H1 (cell line): ENCODE measurements around the gene SOBP. TPM values are rescaled to one million over a fixed set of nuclear protein-coding genes. Genes with fewer than 3 reads are reported as not detected.

Source experiments
- CTCF ChIA-PET: fragments of 300-600 bp; sonication (Branson Sonifier 250); formaldehyde crosslinking; loops from one replicate; lab custom pipeline; 2021; ENCODE audit not compliant: partially characterized antibody; lab: Charles Lee
- POLR2A ChIA-PET: fragments of 300-600 bp; sonication (Branson Sonifier 250); formaldehyde crosslinking; loops from one replicate; lab custom pipeline; 2021; ENCODE audit warnings: inconsistent platforms; ENCODE audit not compliant: partially characterized antibody; lab: Charles Lee
- DNase-seq, 2 experiments: peaks; one replicate each; pipeline versions ENCODE4 v3.0.0 to v3.0.0-alpha.2; 2010 to 2022; ENCODE audit warnings: low spot score in 2 of 2, low read depth in 1 of 2, mixed read lengths in 1 of 2
- FAIRE-seq: peaks from 2 replicates; lab custom pipeline; 2011; peaks lifted over from hg19 to GRCh38; lab: Jason Lieb, UNC
- H2AFZ ChIP-seq: 2 replicates; pipeline ENCODE4 v1.8.1; 2012; ENCODE audit warnings: low read length, inconsistent platforms
- H2AK5ac ChIP-seq: 2 replicates; pipeline ENCODE4 v1.6.1; 2013; ENCODE audit warnings: low read depth, low read length
- H2BK120ac ChIP-seq: replicated peaks from 2 replicates; pipeline ENCODE3; 2013; ENCODE audit warnings: low read depth, low read length, inconsistent platforms
- H2BK12ac ChIP-seq: 2 replicates; pipeline ENCODE4 v1.6.1; 2013; ENCODE audit warnings: low read depth, low read length
- H2BK15ac ChIP-seq: 2 replicates; pipeline ENCODE4 v1.6.1; 2013; ENCODE audit warnings: low read length
- H2BK20ac ChIP-seq: 2 replicates; pipeline ENCODE4 v1.6.1; 2013; ENCODE audit warnings: low read length
- H2BK5ac ChIP-seq: 2 replicates; pipeline ENCODE4 v1.6.1; 2013; ENCODE audit warnings: low read depth, low read length
- H3K14ac ChIP-seq: 2 replicates; pipeline ENCODE4 v1.6.1; 2013; ENCODE audit warnings: inconsistent platforms; ENCODE audit not compliant: insufficient read length
- H3K18ac ChIP-seq: 2 replicates; pipeline ENCODE4 v1.6.1; 2013; ENCODE audit warnings: low read length; ENCODE audit errors: extremely low read depth
- H3K23ac ChIP-seq: 2 replicates; pipeline ENCODE4 v1.6.1; 2013; ENCODE audit warnings: inconsistent platforms; ENCODE audit not compliant: insufficient read length
- H3K23me2 ChIP-seq: 2 replicates; pipeline ENCODE4 v1.6.1; 2013; ENCODE audit warnings: low read depth, low read length
- H3K27ac ChIP-seq: 2 replicates; pipeline ENCODE4 v1.6.1; 2011; ENCODE audit warnings: low read depth, low read length, inconsistent platforms
- H3K27me3 ChIP-seq, 4 experiments: replicated peaks in 1 of 4; 1 replicate in 1 of 4; 2 replicates in 3 of 4; pipeline versions ENCODE4 v1.6.1 to v1.8.1; 2011 to 2013; ENCODE audit warnings: low read length in 3 of 4, mild to moderate bottlenecking in 3 of 4, inconsistent platforms in 2 of 4, mixed read lengths in 2 of 4, moderate library complexity in 1 of 4; ENCODE audit not compliant: control insufficient read depth in 3 of 4, insufficient read depth in 3 of 4; ENCODE audit errors: extremely low read depth in 1 of 4
- H3K36me3 ChIP-seq, 4 experiments: 2 replicates each; pipeline versions ENCODE4 v1.6.1 to v1.8.1; 2011 to 2013; ENCODE audit warnings: mild to moderate bottlenecking in 4 of 4, low read length in 3 of 4, moderate library complexity in 2 of 4, control low read depth in 1 of 4, inconsistent platforms in 1 of 4; ENCODE audit not compliant: insufficient read depth in 4 of 4, control insufficient read depth in 2 of 4
- H3K4ac ChIP-seq: replicated peaks from 2 replicates; pipeline ENCODE3; 2013; ENCODE audit warnings: low read length, low read depth, mixed read lengths, inconsistent platforms; ENCODE audit not compliant: insufficient read length
- H3K4me1 ChIP-seq, 4 experiments: replicated peaks in 1 of 4; 1 replicate in 1 of 4; 2 replicates in 3 of 4; pipeline versions ENCODE4 v1.6.1 to v1.8.1; 2011 to 2013; ENCODE audit warnings: low read length in 3 of 4, inconsistent platforms in 2 of 4, mixed read lengths in 1 of 4; ENCODE audit not compliant: insufficient read depth in 4 of 4, control insufficient read depth in 3 of 4
- H3K4me2 ChIP-seq, 2 experiments: 2 replicates each; pipeline versions ENCODE4 v1.6.1 to v1.8.1; 2011 to 2013; ENCODE audit warnings: low read depth in 2 of 2, low read length in 2 of 2, control low read depth in 1 of 2, inconsistent platforms in 1 of 2, mild to moderate bottlenecking in 1 of 2; ENCODE audit not compliant: insufficient read depth in 1 of 2
- H3K4me3 ChIP-seq, 4 experiments: fragments of 200-600, 300-600 bp in 1 of 4; sonication (generic), shearing (Covaris generic), sonication (Bioruptor Twin) in 1 of 4; 2 replicates each; pipeline versions ENCODE4 v1.5.1 to v1.8.1; 2011 to 2016; ENCODE audit warnings: low read length in 4 of 4, low read depth in 3 of 4, control low read depth in 2 of 4, inconsistent platforms in 2 of 4, mild to moderate bottlenecking in 2 of 4, mixed read lengths in 1 of 4, moderate library complexity in 1 of 4; ENCODE audit not compliant: insufficient read depth in 2 of 4; ENCODE audit errors: extremely low read depth in 1 of 4
- H3K56ac ChIP-seq: replicated peaks from 2 replicates; pipeline ENCODE3; 2013; ENCODE audit warnings: low read depth, mild to moderate bottlenecking, mixed read lengths, low read length, inconsistent platforms; ENCODE audit not compliant: insufficient read length
- H3K79me1 ChIP-seq: 2 replicates; pipeline ENCODE4 v1.6.1; 2013; ENCODE audit warnings: low read depth, low read length, control low read depth
- H3K79me2 ChIP-seq, 2 experiments: 2 replicates each; pipeline versions ENCODE4 v1.6.1 to v1.8.1; 2012 to 2013; ENCODE audit warnings: low read length in 2 of 2, mild to moderate bottlenecking in 2 of 2, inconsistent platforms in 1 of 2; ENCODE audit not compliant: insufficient read depth in 2 of 2, control insufficient read depth in 1 of 2
- H3K9ac ChIP-seq, 4 experiments: replicated peaks in 1 of 4; 1 replicate in 1 of 4; 2 replicates in 3 of 4; pipeline versions ENCODE4 v1.6.1 to v1.8.1; 2011 to 2013; ENCODE audit warnings: low read depth in 3 of 4, low read length in 3 of 4, control low read depth in 2 of 4, mild to moderate bottlenecking in 2 of 4, moderate library complexity in 2 of 4, inconsistent platforms in 1 of 4; ENCODE audit errors: extremely low read depth in 1 of 4
- H3K9me3 ChIP-seq, 2 experiments: 2 replicates each; pipeline versions ENCODE4 v1.6.1 to v1.8.1; 2012 to 2013; ENCODE audit warnings: mild to moderate bottlenecking in 2 of 2, moderate library complexity in 2 of 2, control low read depth in 1 of 2, inconsistent platforms in 1 of 2, low read depth in 1 of 2, low read length in 1 of 2, mixed read lengths in 1 of 2; ENCODE audit not compliant: insufficient read depth in 2 of 2
- H4K20me1 ChIP-seq, 2 experiments: replicated peaks in 1 of 2; 2 replicates each; pipeline versions ENCODE3 to v1.8.1; 2011 to 2013; ENCODE audit warnings: inconsistent platforms in 2 of 2, low read length in 2 of 2, mild to moderate bottlenecking in 1 of 2; ENCODE audit not compliant: insufficient read depth in 2 of 2, control insufficient read depth in 1 of 2
- H4K5ac ChIP-seq: 2 replicates; pipeline ENCODE4 v1.6.1; 2013; ENCODE audit warnings: low read length, low read depth, mixed read lengths, inconsistent platforms; ENCODE audit not compliant: insufficient read length
- H4K8ac ChIP-seq: 2 replicates; pipeline ENCODE4 v1.8.0; 2013; ENCODE audit warnings: mild to moderate bottlenecking, moderate library complexity, low read length, inconsistent platforms; ENCODE audit not compliant: insufficient read depth; ENCODE audit errors: extremely low read depth
- H4K91ac ChIP-seq: replicated peaks from 2 replicates; pipeline ENCODE3; 2013; ENCODE audit warnings: low read length, mixed read lengths, inconsistent platforms; ENCODE audit not compliant: insufficient read length
- ATF2 ChIP-seq: IDR thresholded peaks from 2 replicates; pipeline ENCODE4 v1.6.1; 2012; ENCODE audit warnings: low read length, inconsistent platforms
- BACH1 ChIP-seq: IDR thresholded peaks from 2 replicates; pipeline ENCODE4 v1.6.1; 2012; ENCODE audit warnings: low read length, improper control_type of control experiment
- BCL11A ChIP-seq, 2 experiments: IDR thresholded peaks; one replicate each; pipeline ENCODE4 v1.6.1; 2011; ENCODE audit warnings: low read depth in 2 of 2, low read length in 2 of 2, mild to moderate bottlenecking in 2 of 2
- CEBPB ChIP-seq: IDR thresholded peaks from 2 replicates; pipeline ENCODE4 v1.6.1; 2012; ENCODE audit warnings: low read depth, low read length
- CHD2 ChIP-seq: IDR thresholded peaks from 2 replicates; pipeline ENCODE4 v1.6.1; 2012; ENCODE audit warnings: low read length, improper control_type of control experiment
- EZH2 ChIP-seq: fragments of 200-600 bp; sonication (generic); IDR thresholded peaks from 2 replicates; pipeline ENCODE4 v1.7.1; 2012; ENCODE audit warnings: low read depth, mild to moderate bottlenecking, moderate library complexity, low read length, inconsistent platforms; ENCODE audit not compliant: severe bottlenecking
- JUND ChIP-seq: IDR thresholded peaks from 2 replicates; pipeline ENCODE4 v1.6.1; 2011; ENCODE audit warnings: mild to moderate bottlenecking, improper control_type of control experiment, low read length
- POU5F1 ChIP-seq: IDR thresholded peaks from 2 replicates; pipeline ENCODE4 v1.6.1; 2011; ENCODE audit warnings: low read depth, mild to moderate bottlenecking, low read length, moderate library complexity
- RXRA ChIP-seq: IDR thresholded peaks from 2 replicates; pipeline ENCODE4 v1.6.1; 2011; ENCODE audit warnings: low read depth, mild to moderate bottlenecking, low read length, moderate library complexity; ENCODE audit not compliant: insufficient read depth
- SIN3A ChIP-seq, 2 experiments: IDR thresholded peaks in 1 of 2; conservative IDR thresholded peaks in 1 of 2; 2 replicates each; pipeline ENCODE4 v1.6.1; 2011 to 2012; ENCODE audit warnings: low read length in 2 of 2, improper control_type of control experiment in 1 of 2, low read depth in 1 of 2, mild to moderate bottlenecking in 1 of 2
- SIX5 ChIP-seq: IDR thresholded peaks from 2 replicates; pipeline ENCODE4 v1.6.1; 2011; ENCODE audit warnings: mild to moderate bottlenecking, low read depth, low read length
- TEAD4 ChIP-seq: IDR thresholded peaks from 2 replicates; pipeline ENCODE4 v1.6.1; 2012; ENCODE audit warnings: low read depth, low read length, inconsistent platforms, mixed read lengths
- WGBS, 2 experiments: shearing (Covaris generic) in 1 of 2; methylation state at CpG; one replicate each; pipeline versions ENCODE4 v1.1.6 to v1.1.7; 2013 to 2015; ENCODE audit warnings: low lambda C conversion rate in 2 of 2, mixed read lengths in 2 of 2, inconsistent platforms in 1 of 2, low coverage in 1 of 2, missing lambda C conversion rate in 1 of 2; ENCODE audit not compliant: insufficient replicate concordance in 2 of 2, insufficient coverage in 1 of 2, insufficient read length in 1 of 2; ENCODE audit errors: extremely low coverage in 1 of 2, missing lambda C conversion rate in 1 of 2; 5-methylcytosine and 5-hydroxymethylcytosine counted together
- polyA plus RNA-seq, 7 experiments: library from polyadenylated mRNA; depleted of rRNA in 3 of 7; stranded (reverse) in 5 of 7; unstranded in 2 of 7; fragments of >200 nt in 5 of 7; fragments of 200-250 nt in 2 of 7; gene quantifications; 1 replicate in 5 of 7; 2 replicates in 1 of 7; 4 replicates in 1 of 7; pipeline versions ENCODE4 v1.2.1 to v1.2.3, GENCODE V29; 2011 to 2013; ENCODE audit warnings: missing spikeins in 2 of 7, mixed read lengths in 2 of 7
- total RNA-seq: library from RNA; stranded (reverse); fragmentation: NEBNext Ultra II Directional; extraction: Animal tissue kit (Norgen Biotek cat#: 25700); gene quantifications from 2 replicates; pipeline ENCODE4 v1.2.1, GENCODE V29; 2021
- TF ChIP-seq, protein P1 (sequence below): IDR thresholded peaks from 2 replicates; pipeline ENCODE4 v1.6.1; 2012; ENCODE audit warnings: inconsistent platforms

SOBP gene
- total and polyA plus RNA-seq, 2 of the 8 experiments (the other 6 are each of a cell fraction or from before 2014, with no cell fraction given) = 0.45 to 6.2 TPM

GRCh38 chr6:107523794-107524193 is 33.9 kb downstream of the SOBP start:
- Histone ChIP-seq H4K20me1 (no peaks in the 10 kb centered on the region), H2BK12ac (no peak overlapping the region), H3K18ac (no peak overlapping the region), H3K56ac (no peak overlapping the region), H2AK5ac (no peak overlapping the region), H3K79me2 (no peaks in the 10 kb centered on the region), H3K9me3 (no peaks in the 10 kb centered on the region), H2AFZ (no peak overlapping the region), H3K4me1 (0 out of 7 replicates have a peak, but pooled peaks cover 0 to 4% (median 0%) of the 10 kb centered on the region in 4 experiments), H2BK5ac (no peak overlapping the region), H3K79me1 (no peaks in the 10 kb centered on the region), H4K5ac (no peak overlapping the region), H3K9ac (no peak overlapping the region), H2BK15ac (no peak overlapping the region), H3K4me2 (no peak overlapping the region), H3K14ac (no peak overlapping the region), H3K23ac (no peak overlapping the region), H2BK120ac (no peak overlapping the region), H3K4me3 (no peak overlapping the region), H3K36me3 (no peaks in the 10 kb centered on the region), H3K27ac (no peak overlapping the region), H4K8ac (no peak overlapping the region), H4K91ac (no peak overlapping the region), H3K4ac (no peak overlapping the region), H3K23me2 (no peaks in the 10 kb centered on the region), H2BK20ac (no peak overlapping the region), H3K27me3 (no peaks in the 10 kb centered on the region)
- no peak for FAIRE-seq
- WGBS, 2 experiments = 91% methylated on average over 2 of the region's 2 CpGs; no CpG with 5 or more reads in 1 of the 2 experiments
- CTCF ChIA-PET = no interaction called here
- DNase-seq = no peak
- POLR2A ChIA-PET = no interaction called here
- no peak for TF ChIP-seq JUND
- TF ChIP-seq ATF2 = no peak
- no peak for TF ChIP-seq SIX5
- TF ChIP-seq TEAD4 = no peak
- no peak for TF ChIP-seq BACH1
- TF ChIP-seq SIN3A (conservative IDR thresholded peaks at IDR 0.05 in 1 of 2, IDR thresholded peaks at IDR 0.05 in 1 of 2; ENCODE audit: low read depth in 1 of 2, low read length in 2 of 2) = no peak
- TF ChIP-seq EZH2 = no peak
- TF ChIP-seq, protein P1, sequence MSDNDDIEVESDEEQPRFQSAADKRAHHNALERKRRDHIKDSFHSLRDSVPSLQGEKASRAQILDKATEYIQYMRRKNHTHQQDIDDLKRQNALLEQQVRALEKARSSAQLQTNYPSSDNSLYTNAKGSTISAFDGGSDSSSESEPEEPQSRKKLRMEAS = no peak
- TF ChIP-seq POU5F1 = no peak
- no peak for TF ChIP-seq BCL11A (IDR thresholded peaks at IDR 0.05; ENCODE audit: low read depth in 2 of 2, low read length in 2 of 2)
- no peak for TF ChIP-seq CHD2
- TF ChIP-seq CEBPB = no peak
- TF ChIP-seq RXRA = no peak
